OCI-LY7 (cell line): ENCODE measurements around the gene SFT2D1. TPM values are rescaled to one million over a fixed set of nuclear protein-coding genes. Genes with fewer than 3 reads are reported as not detected.

Experiments used
- BruUV-seq: library from RNA; stranded (reverse); fragments of 400-500 nt; replicated peaks from 2 replicates; lab custom pipeline; 2021; lab: Mats Ljungman, UMichigan
- CTCF ChIA-PET: fragments of 300-600 bp; sonication (Branson Sonifier 250); formaldehyde crosslinking; loops from one replicate; lab custom pipeline; 2022; ENCODE audit warnings: antibody characterized with exemption; ENCODE audit not compliant: unreplicated experiment; lab: Charles Lee
- POLR2A ChIA-PET: fragments of 300-600 bp; sonication (Branson Sonifier 250); formaldehyde crosslinking; loops from one replicate; lab custom pipeline; 2022; ENCODE audit warnings: antibody characterized with exemption; lab: Charles Lee
- DNase-seq: peaks from one replicate; pipeline ENCODE4 v3.0.0-alpha.2; 2015; ENCODE audit warnings: low spot score
- H2AFZ ChIP-seq: fragments of 200-600 bp; sonication (generic), shearing (Covaris generic); 2 replicates; pipeline ENCODE4 v1.6.1; 2014; ENCODE audit warnings: mild to moderate bottlenecking, antibody characterized with exemption, low read length, moderate library complexity
- H3K27ac ChIP-seq: fragments of 200-600 bp; sonication (generic); 2 replicates; pipeline ENCODE4 v1.5.1; 2014; ENCODE audit warnings: mixed run types, low read depth, mild to moderate bottlenecking, moderate library complexity, low read length, inconsistent platforms; ENCODE audit not compliant: poor library complexity, severe bottlenecking
- H3K36me3 ChIP-seq: fragments of 200-600 bp; sonication (generic); 2 replicates; pipeline ENCODE4 v1.6.1; 2014; ENCODE audit warnings: mild to moderate bottlenecking, antibody characterized with exemption, low read length, moderate library complexity, mixed read lengths; ENCODE audit not compliant: insufficient read depth
- H3K4me1 ChIP-seq: fragments of 200-600 bp; sonication (generic); 2 replicates; pipeline ENCODE4 v1.5.1; 2014; ENCODE audit warnings: mild to moderate bottlenecking, low read length; ENCODE audit not compliant: insufficient read depth, poor library complexity, severe bottlenecking
- H3K4me2 ChIP-seq: fragments of 200-600 bp; sonication (generic); 2 replicates; pipeline ENCODE4 v1.6.1; 2014; ENCODE audit warnings: mild to moderate bottlenecking, low read length
- H3K4me3 ChIP-seq: fragments of 200-600 bp; sonication (generic); 2 replicates; pipeline ENCODE4 v1.5.1; 2014; ENCODE audit warnings: mild to moderate bottlenecking, low read depth, low read length; ENCODE audit not compliant: poor library complexity, severe bottlenecking
- H3K79me2 ChIP-seq: fragments of 200-600 bp; sonication (generic); 2 replicates; pipeline ENCODE4 v1.6.1; 2016; ENCODE audit warnings: low read depth, mild to moderate bottlenecking, low read length, moderate library complexity, mixed read lengths; ENCODE audit not compliant: insufficient read depth
- H3K9me2 ChIP-seq: fragments of 200-600 bp; sonication (generic); 2 replicates; pipeline ENCODE4 v1.6.1; 2016; ENCODE audit warnings: mild to moderate bottlenecking, low read length, mixed read lengths; ENCODE audit not compliant: insufficient read depth
- H3K9me3 ChIP-seq: fragments of 200-600 bp; sonication (generic); 2 replicates; pipeline ENCODE4 v1.6.1; 2014; ENCODE audit warnings: mild to moderate bottlenecking, mixed run types, low read length, mixed read lengths
- H4K20me1 ChIP-seq: fragments of 200-600 bp; sonication (generic); 2 replicates; pipeline ENCODE4 v1.6.1; 2014; ENCODE audit warnings: mild to moderate bottlenecking, antibody characterized with exemption, low read length, moderate library complexity, mixed read lengths; ENCODE audit not compliant: insufficient read depth
- CTCF ChIP-seq: fragments of 200-600 bp; sonication (generic); conservative IDR thresholded peaks from 2 replicates; pipeline ENCODE4 v1.5.1; 2014; ENCODE audit warnings: mild to moderate bottlenecking, antibody characterized with exemption, low read length, moderate library complexity, mixed read lengths
- EZH2phosphoT487 ChIP-seq: fragments of 200-600 bp; sonication (generic); IDR thresholded peaks from 2 replicates; pipeline ENCODE4 v1.6.1; 2018; ENCODE audit warnings: low read depth, borderline replicate concordance, mild to moderate bottlenecking, mixed run types, antibody characterized with exemption, low read length, moderate library complexity, mixed read lengths
- intact Hi-C: fragments of 100-400 bp; cut with micrococcal nuclease; formaldehyde crosslinking; loops from one replicate; pipeline ENCODE4 v1.10.0; 2022; ENCODE audit not compliant: unreplicated experiment
- total RNA-seq, 2 experiments: library from RNA; depleted of rRNA in 1 of 2; stranded (reverse); fragments of >200 nt in 1 of 2; shearing (Covaris generic) in 1 of 2; gene quantifications; 2 replicates each; pipeline ENCODE4 v1.2.3, GENCODE V29; 2014 to 2022

Gene SFT2D1
- total RNA-seq, 2 experiments from 2014 or later: 43.4 to 63.9 TPM

GRCh38 chr6:166377721-166378120, 35.4 kb upstream of the SFT2D1 start:
- ChIA-PET POLR2A (interaction anchor here (0.6 to 2.1 kb wide), 5 partner anchors 11 to 216 kb away, joined by 3 to 9 read pairs (median 3); no protein-coding TSS in a partner anchor), CTCF (no interaction called here)
- DNase-seq: no peak
- Histone ChIP-seq H3K9me2 (no peaks in the 10 kb centered on the region), H3K4me1 (peaks cover 3% of the 10 kb centered on the region), H2AFZ (no peak overlapping the region), H3K27ac (no peak overlapping the region), H3K9me3 (no peaks in the 10 kb centered on the region), H3K36me3 (no peaks in the 10 kb centered on the region), H3K4me2 (no peak overlapping the region), H3K4me3 (no peak overlapping the region), H4K20me1 (no peaks in the 10 kb centered on the region), H3K79me2 (peaks cover 9% of the 10 kb centered on the region; the same call in 1 of the 2 replicates)
- intact Hi-C loops: no loop called here
- no TSS peak for BruUV-seq
- TF ChIP-seq CTCF (no peak), EZH2phosphoT487 (no peak)

GRCh38 chr6:166375013-166375412, 32.7 kb upstream of the SFT2D1 start:
- H3K9me3 ChIP-seq: no peaks in the 10 kb centered on the region
- no TSS peak for BruUV-seq
- TF ChIP-seq CTCF: no peak
- no peak overlapping the region for H3K4me3 ChIP-seq
- no peak overlapping the region for H3K27ac ChIP-seq
- DNase-seq: no peak
- POLR2A ChIA-PET: interaction anchor here (0.7 kb wide), 2 partner anchors 11 to 569 kb away, joined by 3 read pairs; no protein-coding TSS in a partner anchor
- no peaks in the 10 kb centered on the region for H4K20me1 ChIP-seq
- CTCF ChIA-PET: no interaction called here
- no peak overlapping the region for H3K4me2 ChIP-seq
- H2AFZ ChIP-seq: no peak overlapping the region
- H3K9me2 ChIP-seq: no peaks in the 10 kb centered on the region
- intact Hi-C loops: no loop called here
- peaks cover 2% of the 10 kb centered on the region for H3K4me1 ChIP-seq
- H3K36me3 ChIP-seq: no peaks in the 10 kb centered on the region
- no peaks in the 10 kb centered on the region for H3K79me2 ChIP-seq

GRCh38 chr6:166370489-166370888, 28.1 kb upstream of the SFT2D1 start:
- no peak for TF ChIP-seq CTCF
- TF ChIP-seq EZH2phosphoT487: no peak
- no peak overlapping the region for H3K4me2 ChIP-seq
- ChIA-PET CTCF (no interaction called here), POLR2A (no interaction called here)
- DNase-seq: no peak
- H3K27ac ChIP-seq: no peak overlapping the region
- no peak overlapping the region for H2AFZ ChIP-seq
- BruUV-seq: no TSS peak
- no peaks in the 10 kb centered on the region for H3K9me3 ChIP-seq
- no peak overlapping the region for H3K4me3 ChIP-seq
- H4K20me1 ChIP-seq: no peaks in the 10 kb centered on the region
- intact Hi-C loops: no loop called here
- peaks cover 5% of the 10 kb centered on the region; the same call in 1 of the 2 replicates for H3K36me3 ChIP-seq
- H3K79me2 ChIP-seq: no peaks in the 10 kb centered on the region
- H3K4me1 ChIP-seq: no peaks in the 10 kb centered on the region
- no peaks in the 10 kb centered on the region for H3K9me2 ChIP-seq
